Kidney glomerular epithelial cell (primary cell): ENCODE data around the gene CDH22.

Source experiments
- DNase-seq: peaks from one replicate; lab custom pipeline; 2025; lab: John Stamatoyannopoulos, UW

The CDH22 gene

GRCh38 chr20:46268131-46268614, 40.1 kb downstream of the CDH22 start:
- no peak for DNase-seq

GRCh38 chr20:46267108-46268105, 40.9 kb downstream of the CDH22 start:
- no peak for DNase-seq

- DNase-seq: no peak
These were observed 42.8 kb downstream of the CDH22 start for GRCh38 chr20:46265539-46265938.

- no peak for DNase-seq
These were observed 43.7 kb downstream of the CDH22 start for GRCh38 chr20:46264391-46265266.

- DNase-seq: no peak
These were observed 46.6 kb downstream of the CDH22 start for GRCh38 chr20:46261456-46262253.

- DNase-seq: no peak
These were observed 47.3 kb downstream of the CDH22 start for GRCh38 chr20:46260936-46261454.

- no peak for DNase-seq
These were observed 47.8 kb downstream of the CDH22 start for GRCh38 chr20:46260480-46260879.

GRCh38 chr20:46259260-46259859, 48.9 kb downstream of the CDH22 start:
- DNase-seq: no peak

GRCh38 chr20:46257887-46258286, 50.4 kb downstream of the CDH22 start:
- no peak for DNase-seq

GRCh38 chr20:46256293-46256692, 52.0 kb downstream of the CDH22 start:
- DNase-seq: no peak

- DNase-seq: peak; percentile 76
These were observed 52.7 kb downstream of the CDH22 start for GRCh38 chr20:46255440-46256104.

GRCh38 chr20:46253391-46253790, 54.9 kb downstream of the CDH22 start:
- DNase-seq: no peak

GRCh38 chr20:46252352-46253091, 55.8 kb downstream of the CDH22 start:
- no peak for DNase-seq

GRCh38 chr20:46251211-46251673, 57.1 kb downstream of the CDH22 start:
- DNase-seq: no peak

GRCh38 chr20:46250772-46251171, 57.5 kb downstream of the CDH22 start:
- DNase-seq: no peak

GRCh38 chr20:46249671-46250070, 58.6 kb downstream of the CDH22 start:
- no peak for DNase-seq

GRCh38 chr20:46246559-46246958, 61.7 kb downstream of the CDH22 start:
- no peak for DNase-seq

GRCh38 chr20:46243707-46244628, 64.3 kb downstream of the CDH22 start:
- no peak for DNase-seq

- DNase-seq: no peak
These were observed 65.9 kb downstream of the CDH22 start for GRCh38 chr20:46242390-46242789.
